HEK293 (cell line): ENCODE results near the gene CAPZB.

ENCODE experiments used
- HOXA7 ChIP-seq: sonication (generic); formaldehyde crosslinking; IDR thresholded peaks from 2 replicates; pipeline ENCODE4 v1.8.1; 2022; ENCODE audit warnings: missing genetic modification reagents, borderline replicate concordance
- MEIS1 ChIP-seq: sonication (generic); formaldehyde crosslinking; IDR thresholded peaks from 2 replicates; pipeline ENCODE4 v1.8.1; 2022; ENCODE audit warnings: missing genetic modification reagents, mild to moderate bottlenecking, borderline replicate concordance
- YY1 ChIP-seq: fragments of 450-650 bp; formaldehyde crosslinking; IDR thresholded peaks from 2 replicates; pipeline ENCODE4 v1.5.1; 2018; ENCODE audit warnings: missing biosample characterization, missing genetic modification characterization
- YY2 ChIP-seq: fragments of 450-650 bp; formaldehyde crosslinking; IDR thresholded peaks from 2 replicates; pipeline ENCODE4 v1.5.1; 2016; ENCODE audit warnings: missing biosample characterization, missing genetic modification characterization
- ZNF350 ChIP-seq: fragments of 450-650 bp; formaldehyde crosslinking; IDR thresholded peaks from 2 replicates; pipeline ENCODE4 v1.5.0; 2017; ENCODE audit warnings: missing biosample characterization, mild to moderate bottlenecking, missing genetic modification characterization
- ZNF433 ChIP-seq: fragments of 450-650 bp; formaldehyde crosslinking; IDR thresholded peaks from 2 replicates; pipeline ENCODE4 v1.5.1; 2016; ENCODE audit warnings: missing biosample characterization, missing genetic modification characterization, low read depth
- TF ChIP-seq, protein P1 (sequence below): fragments of 450-650 bp; formaldehyde crosslinking; IDR thresholded peaks from 2 replicates; pipeline ENCODE4 v1.5.1; 2016; ENCODE audit warnings: missing biosample characterization, missing genetic modification characterization
- TF ChIP-seq, protein P2 (sequence below): fragments of 450-650 bp; formaldehyde crosslinking; IDR thresholded peaks from 2 replicates; pipeline ENCODE4 v1.5.1; 2016; ENCODE audit warnings: missing biosample characterization, missing genetic modification characterization
- TF ChIP-seq, protein P3 (sequence below): fragments of 450-650 bp; formaldehyde crosslinking; IDR thresholded peaks from 2 replicates; pipeline ENCODE4 v1.5.1; 2016; ENCODE audit warnings: missing biosample characterization, missing genetic modification characterization

DNA sequence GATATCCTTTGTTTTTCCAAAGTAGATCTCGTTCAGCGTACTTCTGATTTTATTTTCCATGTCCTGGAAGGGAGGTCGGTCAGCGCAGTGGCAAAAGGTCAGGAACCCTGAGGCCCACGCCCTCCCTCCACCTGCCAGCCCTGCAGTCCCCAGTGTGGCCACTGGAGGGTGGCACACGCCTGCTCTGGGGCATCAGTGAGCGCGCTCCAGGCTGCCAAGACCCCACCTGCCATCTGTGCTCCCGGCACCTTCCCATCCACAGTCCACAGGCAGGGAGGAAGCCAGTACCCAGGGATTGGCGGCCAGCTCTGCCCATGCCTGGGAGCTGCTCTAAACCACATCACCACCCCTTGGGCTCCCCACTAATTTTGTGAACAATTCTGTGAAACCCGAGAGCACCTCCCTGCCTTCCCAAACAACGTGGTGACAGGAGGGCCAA is 140.9 kb downstream of the CAPZB start:
- TF ChIP-seq MEIS1 (CRISPR knock-in tag) (no peak), HOXA7 (CRISPR knock-in tag) (no peak), YY1 (tag by site-specific recombination) (no peak), ZNF350 (tag by site-specific recombination) (no peak), ZNF433 (tag by site-specific recombination) (no peak), YY2 (tag by site-specific recombination) (no peak)
- TF ChIP-seq, protein P1, sequence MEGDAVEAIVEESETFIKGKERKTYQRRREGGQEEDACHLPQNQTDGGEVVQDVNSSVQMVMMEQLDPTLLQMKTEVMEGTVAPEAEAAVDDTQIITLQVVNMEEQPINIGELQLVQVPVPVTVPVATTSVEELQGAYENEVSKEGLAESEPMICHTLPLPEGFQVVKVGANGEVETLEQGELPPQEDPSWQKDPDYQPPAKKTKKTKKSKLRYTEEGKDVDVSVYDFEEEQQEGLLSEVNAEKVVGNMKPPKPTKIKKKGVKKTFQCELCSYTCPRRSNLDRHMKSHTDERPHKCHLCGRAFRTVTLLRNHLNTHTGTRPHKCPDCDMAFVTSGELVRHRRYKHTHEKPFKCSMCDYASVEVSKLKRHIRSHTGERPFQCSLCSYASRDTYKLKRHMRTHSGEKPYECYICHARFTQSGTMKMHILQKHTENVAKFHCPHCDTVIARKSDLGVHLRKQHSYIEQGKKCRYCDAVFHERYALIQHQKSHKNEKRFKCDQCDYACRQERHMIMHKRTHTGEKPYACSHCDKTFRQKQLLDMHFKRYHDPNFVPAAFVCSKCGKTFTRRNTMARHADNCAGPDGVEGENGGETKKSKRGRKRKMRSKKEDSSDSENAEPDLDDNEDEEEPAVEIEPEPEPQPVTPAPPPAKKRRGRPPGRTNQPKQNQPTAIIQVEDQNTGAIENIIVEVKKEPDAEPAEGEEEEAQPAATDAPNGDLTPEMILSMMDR (tag by site-specific recombination), result peak; percentile 73
- TF ChIP-seq, protein P2, sequence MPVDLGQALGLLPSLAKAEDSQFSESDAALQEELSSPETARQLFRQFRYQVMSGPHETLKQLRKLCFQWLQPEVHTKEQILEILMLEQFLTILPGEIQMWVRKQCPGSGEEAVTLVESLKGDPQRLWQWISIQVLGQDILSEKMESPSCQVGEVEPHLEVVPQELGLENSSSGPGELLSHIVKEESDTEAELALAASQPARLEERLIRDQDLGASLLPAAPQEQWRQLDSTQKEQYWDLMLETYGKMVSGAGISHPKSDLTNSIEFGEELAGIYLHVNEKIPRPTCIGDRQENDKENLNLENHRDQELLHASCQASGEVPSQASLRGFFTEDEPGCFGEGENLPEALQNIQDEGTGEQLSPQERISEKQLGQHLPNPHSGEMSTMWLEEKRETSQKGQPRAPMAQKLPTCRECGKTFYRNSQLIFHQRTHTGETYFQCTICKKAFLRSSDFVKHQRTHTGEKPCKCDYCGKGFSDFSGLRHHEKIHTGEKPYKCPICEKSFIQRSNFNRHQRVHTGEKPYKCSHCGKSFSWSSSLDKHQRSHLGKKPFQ, result no peak
- TF ChIP-seq, protein P3, sequence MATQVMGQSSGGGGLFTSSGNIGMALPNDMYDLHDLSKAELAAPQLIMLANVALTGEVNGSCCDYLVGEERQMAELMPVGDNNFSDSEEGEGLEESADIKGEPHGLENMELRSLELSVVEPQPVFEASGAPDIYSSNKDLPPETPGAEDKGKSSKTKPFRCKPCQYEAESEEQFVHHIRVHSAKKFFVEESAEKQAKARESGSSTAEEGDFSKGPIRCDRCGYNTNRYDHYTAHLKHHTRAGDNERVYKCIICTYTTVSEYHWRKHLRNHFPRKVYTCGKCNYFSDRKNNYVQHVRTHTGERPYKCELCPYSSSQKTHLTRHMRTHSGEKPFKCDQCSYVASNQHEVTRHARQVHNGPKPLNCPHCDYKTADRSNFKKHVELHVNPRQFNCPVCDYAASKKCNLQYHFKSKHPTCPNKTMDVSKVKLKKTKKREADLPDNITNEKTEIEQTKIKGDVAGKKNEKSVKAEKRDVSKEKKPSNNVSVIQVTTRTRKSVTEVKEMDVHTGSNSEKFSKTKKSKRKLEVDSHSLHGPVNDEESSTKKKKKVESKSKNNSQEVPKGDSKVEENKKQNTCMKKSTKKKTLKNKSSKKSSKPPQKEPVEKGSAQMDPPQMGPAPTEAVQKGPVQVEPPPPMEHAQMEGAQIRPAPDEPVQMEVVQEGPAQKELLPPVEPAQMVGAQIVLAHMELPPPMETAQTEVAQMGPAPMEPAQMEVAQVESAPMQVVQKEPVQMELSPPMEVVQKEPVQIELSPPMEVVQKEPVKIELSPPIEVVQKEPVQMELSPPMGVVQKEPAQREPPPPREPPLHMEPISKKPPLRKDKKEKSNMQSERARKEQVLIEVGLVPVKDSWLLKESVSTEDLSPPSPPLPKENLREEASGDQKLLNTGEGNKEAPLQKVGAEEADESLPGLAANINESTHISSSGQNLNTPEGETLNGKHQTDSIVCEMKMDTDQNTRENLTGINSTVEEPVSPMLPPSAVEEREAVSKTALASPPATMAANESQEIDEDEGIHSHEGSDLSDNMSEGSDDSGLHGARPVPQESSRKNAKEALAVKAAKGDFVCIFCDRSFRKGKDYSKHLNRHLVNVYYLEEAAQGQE, result no peak
